ENCODE results near the gene RGCC.

RGCC gene

DNA sequence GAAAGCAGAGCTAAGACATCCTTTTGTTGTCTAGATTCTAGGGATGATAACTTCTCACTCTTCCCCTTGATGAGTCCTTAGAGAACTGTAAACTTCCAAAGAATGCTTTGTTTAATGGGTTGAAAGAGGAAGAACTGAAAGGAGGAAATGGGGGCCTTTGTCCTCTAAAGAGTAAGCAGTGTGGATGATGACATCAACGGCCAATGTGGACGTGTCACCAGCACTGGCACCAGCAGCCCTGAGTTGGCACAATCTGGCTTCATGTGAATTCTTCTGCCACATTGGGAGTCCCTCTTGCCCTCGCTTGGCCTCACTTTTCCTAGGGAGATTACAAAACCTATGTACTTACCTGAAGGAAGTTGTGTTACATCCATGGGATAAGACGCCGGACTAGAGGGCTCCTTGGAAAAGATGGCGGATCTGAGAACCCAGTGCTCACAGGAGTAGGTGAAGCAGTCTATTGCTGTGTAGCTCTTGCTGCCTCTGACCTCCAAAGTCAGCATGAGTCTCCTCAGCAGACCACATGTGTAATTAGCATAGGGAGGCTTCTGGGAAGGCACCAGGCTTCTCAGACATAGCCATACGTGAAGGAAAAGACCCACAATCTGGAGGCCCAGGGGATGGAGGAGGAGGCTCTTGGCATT is 62.8 kb downstream of the RGCC start:
- DNase-seq: no peak

Measured in stimulated activated CD4-positive, alpha-beta T cell treated with anti-CD3 and anti-CD28 coated beads, Interleukin-4, amount 100 ng/mL, for 4 hours (primary cell).